HCT116 (cell line): ENCODE data around the gene SEMA6D. TPM values are rescaled to one million over a fixed set of nuclear protein-coding genes. Genes with fewer than 3 reads are reported as not detected.

ENCODE experiments used
- ATAC-seq: fragments of 200-7000 bp; cut with Tn5 transposase; 2 replicates; pipeline ENCODE4 v1.9.1; 2020; ENCODE audit warnings: mild to moderate bottlenecking, moderate library complexity
- BruUV-seq: library from RNA; stranded (reverse); fragments of 400-500 nt; replicated peaks from 2 replicates; lab custom pipeline; 2021; lab: Mats Ljungman, UMichigan
- CTCF ChIA-PET: fragments of 300-600 bp; sonication (Branson Sonifier 250); formaldehyde crosslinking; loops from one replicate; lab custom pipeline; 2021; ENCODE audit warnings: antibody characterized with exemption; lab: Charles Lee
- POLR2A ChIA-PET: fragments of 300-600, 350-600 bp; sonication (Branson Sonifier 250); formaldehyde crosslinking; loops from one replicate; lab custom pipeline; 2021; ENCODE audit warnings: antibody characterized with exemption; lab: Charles Lee
- RAD21 ChIA-PET, 2 experiments: fragments of 300-600 bp; sonication (Branson Sonifier 250); formaldehyde crosslinking; loops; one replicate each; lab custom pipeline; 2023; ENCODE audit warnings: low total read pairs in 2 of 2; ENCODE audit not compliant: uncharacterized antibody in 2 of 2, unreplicated experiment in 2 of 2, low non-redundant PET in 1 of 2; lab: Charles Lee
- DNase-seq: peaks from one replicate; pipeline ENCODE4 v3.0.0-alpha.2; 2010; ENCODE audit warnings: low read depth, low spot score
- H2AFZ ChIP-seq: fragments of 200-600 bp; shearing (Covaris generic), sonication (generic); 2 replicates; pipeline ENCODE4 v1.6.1; 2017; ENCODE audit warnings: low read depth, mixed run types, mixed read lengths, antibody characterized with exemption, low read length; ENCODE audit not compliant: poor library complexity, severe bottlenecking
- H3K27ac ChIP-seq: 2 replicates; pipeline ENCODE4 v1.5.1; 2012; ENCODE audit warnings: low read depth, low read length
- H3K27me3 ChIP-seq: fragments of 200-600 bp; sonication (generic); 2 replicates; pipeline ENCODE4 v1.6.1; 2016; ENCODE audit warnings: mixed run types, low read length, mixed read lengths; ENCODE audit not compliant: insufficient read depth
- H3K36me3 ChIP-seq, 2 experiments: fragments of 200-500 bp in 1 of 2; fragments of 200-600 bp in 1 of 2; sonication (Bioruptor generic) in 1 of 2; sonication (generic) in 1 of 2; 2 replicates each; pipeline versions ENCODE4 v1.5.1 to v1.6.1; 2014 to 2016; ENCODE audit warnings: low read length in 2 of 2, inconsistent platforms in 1 of 2, mixed read lengths in 1 of 2, mixed run types in 1 of 2; ENCODE audit not compliant: insufficient read depth in 2 of 2, control insufficient read depth in 1 of 2
- H3K4me1 ChIP-seq, 2 experiments: fragments of 200-600 bp in 1 of 2; sonication (generic) in 1 of 2; 2 replicates each; pipeline versions ENCODE4 v1.5.1 to v1.6.1; 2012 to 2017; ENCODE audit warnings: low read length in 2 of 2, inconsistent platforms in 1 of 2, mild to moderate bottlenecking in 1 of 2, mixed read lengths in 1 of 2, mixed run types in 1 of 2, moderate library complexity in 1 of 2; ENCODE audit not compliant: insufficient read depth in 2 of 2, control insufficient read depth in 1 of 2
- H3K4me2 ChIP-seq: fragments of 200-600 bp; sonication (generic); 2 replicates; pipeline ENCODE4 v1.6.1; 2017; ENCODE audit warnings: mixed run types, low read length, mixed read lengths
- H3K4me3 ChIP-seq, 2 experiments: fragments of 200-600 bp in 1 of 2; sonication (generic) in 1 of 2; replicated peaks in 1 of 2; 2 replicates each; pipeline ENCODE4 v1.5.1; 2011 to 2016; ENCODE audit warnings: low read length in 2 of 2, control low read depth in 1 of 2, low read depth in 1 of 2, mild to moderate bottlenecking in 1 of 2, mixed read lengths in 1 of 2, mixed run types in 1 of 2
- H3K79me2 ChIP-seq: fragments of 200-600 bp; sonication (generic); 2 replicates; pipeline ENCODE4 v1.6.1; 2017; ENCODE audit warnings: mild to moderate bottlenecking, mixed run types, low read length, moderate library complexity, mixed read lengths; ENCODE audit not compliant: insufficient read depth
- H3K9ac ChIP-seq: fragments of 200-600 bp; sonication (generic); 2 replicates; pipeline ENCODE4 v1.6.1; 2016; ENCODE audit warnings: low read length, mixed read lengths
- H3K9me2 ChIP-seq: fragments of 200-600 bp; sonication (generic), shearing (Covaris generic); 2 replicates; pipeline ENCODE4 v1.6.1; 2017; ENCODE audit warnings: mixed run types, mild to moderate bottlenecking, moderate library complexity; ENCODE audit not compliant: insufficient read depth
- H3K9me3 ChIP-seq, 2 experiments: fragments of 200-500 bp in 1 of 2; fragments of 200-600 bp in 1 of 2; sonication (Bioruptor generic) in 1 of 2; sonication (generic) in 1 of 2; 2 replicates each; pipeline ENCODE4 v1.6.1; 2014 to 2017; ENCODE audit warnings: low read length in 2 of 2, mixed read lengths in 2 of 2, inconsistent platforms in 1 of 2, low read depth in 1 of 2, mild to moderate bottlenecking in 1 of 2, mixed run types in 1 of 2, moderate library complexity in 1 of 2; ENCODE audit not compliant: control insufficient read depth in 1 of 2, insufficient read depth in 1 of 2
- H4K20me1 ChIP-seq: fragments of 200-600 bp; sonication (generic), shearing (Covaris generic); 2 replicates; pipeline ENCODE4 v1.6.1; 2017; ENCODE audit warnings: mixed run types, mild to moderate bottlenecking, moderate library complexity; ENCODE audit not compliant: insufficient read depth
- CBX3 ChIP-seq: IDR thresholded peaks from 2 replicates; pipeline ENCODE4 v1.6.1; 2012; ENCODE audit warnings: low read depth
- EGR1 ChIP-seq: IDR thresholded peaks from 2 replicates; pipeline ENCODE4 v1.6.1; 2012; ENCODE audit warnings: low read depth
- ELF1 ChIP-seq: IDR thresholded peaks from 2 replicates; pipeline ENCODE4 v1.6.1; 2012; ENCODE audit warnings: low read depth, borderline replicate concordance
- EZH2 ChIP-seq: fragments of 200-600 bp; sonication (generic); IDR thresholded peaks from 2 replicates; pipeline ENCODE4 v1.6.1; 2017; ENCODE audit warnings: antibody characterized with exemption, mixed run types
- FOSL1 ChIP-seq: IDR thresholded peaks from 2 replicates; pipeline ENCODE4 v1.6.1; 2012; ENCODE audit warnings: low read depth
- JUND ChIP-seq: IDR thresholded peaks from 2 replicates; pipeline ENCODE4 v1.6.1; 2012
- POLR2A ChIP-seq: IDR thresholded peaks from 2 replicates; pipeline ENCODE4 v1.7.0; 2011; ENCODE audit warnings: borderline replicate concordance; ENCODE audit not compliant: insufficient read depth, insufficient read length; ENCODE audit errors: extremely low read depth
- POLR2AphosphoS5 ChIP-seq: IDR thresholded peaks from 2 replicates; pipeline ENCODE4 v1.6.1; 2011; ENCODE audit warnings: mild to moderate bottlenecking, low read depth, low read length, moderate library complexity
- SP1 ChIP-seq: IDR thresholded peaks from 2 replicates; pipeline ENCODE4 v1.6.1; 2012; ENCODE audit warnings: low read depth
- SRF ChIP-seq: IDR thresholded peaks from 2 replicates; pipeline ENCODE4 v1.6.1; 2012; ENCODE audit warnings: low read depth
- YY1 ChIP-seq: IDR thresholded peaks from 2 replicates; pipeline ENCODE4 v1.6.1; 2011; ENCODE audit warnings: low read length, low read depth, moderate library complexity, mild to moderate bottlenecking; ENCODE audit not compliant: insufficient replicate concordance; ENCODE audit errors: extremely low read depth
- ZFX ChIP-seq: fragments of 450-650 bp; IDR thresholded peaks from 2 replicates; pipeline ENCODE4 v1.6.1; 2017
- ZNF274 ChIP-seq: fragments of 200-500 bp; sonication (Bioruptor generic); IDR thresholded peaks from 2 replicates; pipeline ENCODE4 v1.6.1; 2014; ENCODE audit warnings: mild to moderate bottlenecking, low read depth, low read length, inconsistent platforms
- intact Hi-C: fragments of 100-400 bp; cut with micrococcal nuclease; formaldehyde crosslinking; loops from 2 replicates; pipeline ENCODE4 v1.10.0; 2022
- total RNA-seq: library from RNA; stranded (reverse); gene quantifications from one replicate; pipeline ENCODE4 v1.2.1, GENCODE V29; 2021; ENCODE audit not compliant: unreplicated experiment
- TF ChIP-seq, protein P1 (sequence below): IDR thresholded peaks from 2 replicates; pipeline ENCODE4 v1.6.1; 2012
- TF ChIP-seq, protein P2 (sequence below), 3 experiments: fragments of 200-600 bp in 1 of 3; sonication (generic) in 1 of 3; IDR thresholded peaks in 2 of 3; conservative IDR thresholded peaks in 1 of 3; 2 replicates each; pipeline ENCODE4 v1.5.1; 2012 to 2017; ENCODE audit warnings: low read depth in 2 of 3, low read length in 2 of 3, antibody characterized with exemption in 1 of 3, borderline replicate concordance in 1 of 3, control low read depth in 1 of 3, mild to moderate bottlenecking in 1 of 3, mixed read lengths in 1 of 3, mixed run types in 1 of 3, moderate library complexity in 1 of 3; ENCODE audit not compliant: insufficient read depth in 1 of 3
- TF ChIP-seq, protein P3 (sequence below): IDR thresholded peaks from 2 replicates; pipeline ENCODE4 v1.6.1; 2011; ENCODE audit warnings: mild to moderate bottlenecking, low read length, moderate library complexity; ENCODE audit not compliant: insufficient replicate concordance; ENCODE audit errors: extremely low read depth

The SEMA6D gene
- total RNA-seq, 1 experiment from 2014 or later: 0.02 TPM

DNA sequence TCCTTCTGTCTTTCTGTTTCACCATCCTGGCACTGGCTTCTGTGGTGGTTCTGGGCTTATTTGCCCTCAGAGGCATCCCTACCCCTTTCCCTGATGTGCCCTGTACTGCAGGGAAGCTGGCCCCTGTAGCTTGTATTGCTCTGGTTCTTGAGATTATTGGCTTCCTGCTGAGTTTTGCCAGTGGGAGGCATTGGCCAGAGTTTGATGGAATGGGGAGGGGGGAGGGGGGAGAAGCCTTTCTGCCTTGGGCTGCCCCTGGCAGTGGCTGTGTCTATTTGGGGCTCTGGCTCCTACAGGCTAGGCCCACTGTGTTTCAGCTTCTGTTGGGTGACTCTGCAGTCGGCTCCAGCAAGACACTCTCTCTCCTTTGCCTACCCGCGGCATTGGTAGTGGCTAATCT is 41.6 kb upstream of the SEMA6D start:
- intact Hi-C loops: no loop called here
- BruUV-seq: no TSS peak
- TF ChIP-seq JUND (no peak), SRF (no peak), ELF1 (no peak), ZNF274 (no peak), EGR1 (no peak)
- Histone ChIP-seq H4K20me1 (no peaks in the 10 kb centered on the region), H3K27me3 (no peaks in the 10 kb centered on the region), H3K9ac (no peak overlapping the region), H2AFZ (no peak overlapping the region), H3K79me2 (no peaks in the 10 kb centered on the region), H3K4me2 (no peak overlapping the region), H3K36me3 (no peaks in the 10 kb centered on the region), H3K27ac (no peak overlapping the region), H3K9me3 (peaks cover 15 to 42% of the 10 kb centered on the region in 2 experiments; a peak in 2 of 4 replicates), H3K4me1 (no peaks in the 10 kb centered on the region), H3K9me2 (no peaks in the 10 kb centered on the region), H3K4me3 (no peak overlapping the region)
- ChIA-PET CTCF (no interaction called here), RAD21 (no interaction called here), POLR2A (no interaction called here)
- DNase-seq (no peak), ATAC-seq (no peak)

DNA sequence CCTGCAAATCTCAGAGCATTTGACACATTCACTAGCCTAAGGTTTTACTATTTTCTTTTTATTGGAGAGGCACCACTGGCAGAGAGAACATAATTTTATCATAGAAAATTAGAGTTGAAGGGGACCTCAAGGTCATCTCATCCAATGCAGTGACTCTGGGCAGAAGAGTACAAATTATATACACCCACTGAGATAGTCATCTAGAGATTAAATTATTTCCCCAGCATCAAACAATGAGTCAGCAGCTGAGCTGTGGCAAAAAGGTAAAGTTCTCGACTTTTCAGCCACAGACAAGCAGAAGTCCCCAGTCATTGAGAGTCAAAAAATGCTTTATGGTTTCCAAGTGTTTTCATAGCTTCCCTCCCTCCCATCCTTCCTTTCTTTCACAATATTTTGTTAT is 39.3 kb upstream of the SEMA6D start:
- H3K36me3 ChIP-seq: no peaks in the 10 kb centered on the region
- H3K9ac ChIP-seq: no peak overlapping the region
- DNase-seq: no peak
- ATAC-seq: no peak
- no peak overlapping the region for H3K27ac ChIP-seq
- RAD21 ChIA-PET: no interaction called here
- no peaks in the 10 kb centered on the region for H3K27me3 ChIP-seq
- no peaks in the 10 kb centered on the region for H3K4me1 ChIP-seq
- POLR2A ChIA-PET: no interaction called here
- intact Hi-C loops: no loop called here
- no peaks in the 10 kb centered on the region for H3K9me2 ChIP-seq
- H3K4me2 ChIP-seq: no peak overlapping the region
- no peak overlapping the region for H2AFZ ChIP-seq
- CTCF ChIA-PET: no interaction called here
- peaks cover 15 to 34% of the 10 kb centered on the region in 2 experiments; a peak in 2 of 4 replicates for H3K9me3 ChIP-seq
- no peaks in the 10 kb centered on the region for H4K20me1 ChIP-seq
- H3K79me2 ChIP-seq: no peaks in the 10 kb centered on the region
- H3K4me3 ChIP-seq: no peak overlapping the region
- no TSS peak for BruUV-seq
- TF ChIP-seq POLR2AphosphoS5: no peak
- TF ChIP-seq CBX3: no peak
- no peak for TF ChIP-seq YY1
- TF ChIP-seq JUND: no peak
- no peak for TF ChIP-seq ZFX
- no peak for TF ChIP-seq EZH2
- TF ChIP-seq, protein P1, sequence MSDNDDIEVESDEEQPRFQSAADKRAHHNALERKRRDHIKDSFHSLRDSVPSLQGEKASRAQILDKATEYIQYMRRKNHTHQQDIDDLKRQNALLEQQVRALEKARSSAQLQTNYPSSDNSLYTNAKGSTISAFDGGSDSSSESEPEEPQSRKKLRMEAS: no peak
- no peak for TF ChIP-seq SP1
- TF ChIP-seq, protein P2, sequence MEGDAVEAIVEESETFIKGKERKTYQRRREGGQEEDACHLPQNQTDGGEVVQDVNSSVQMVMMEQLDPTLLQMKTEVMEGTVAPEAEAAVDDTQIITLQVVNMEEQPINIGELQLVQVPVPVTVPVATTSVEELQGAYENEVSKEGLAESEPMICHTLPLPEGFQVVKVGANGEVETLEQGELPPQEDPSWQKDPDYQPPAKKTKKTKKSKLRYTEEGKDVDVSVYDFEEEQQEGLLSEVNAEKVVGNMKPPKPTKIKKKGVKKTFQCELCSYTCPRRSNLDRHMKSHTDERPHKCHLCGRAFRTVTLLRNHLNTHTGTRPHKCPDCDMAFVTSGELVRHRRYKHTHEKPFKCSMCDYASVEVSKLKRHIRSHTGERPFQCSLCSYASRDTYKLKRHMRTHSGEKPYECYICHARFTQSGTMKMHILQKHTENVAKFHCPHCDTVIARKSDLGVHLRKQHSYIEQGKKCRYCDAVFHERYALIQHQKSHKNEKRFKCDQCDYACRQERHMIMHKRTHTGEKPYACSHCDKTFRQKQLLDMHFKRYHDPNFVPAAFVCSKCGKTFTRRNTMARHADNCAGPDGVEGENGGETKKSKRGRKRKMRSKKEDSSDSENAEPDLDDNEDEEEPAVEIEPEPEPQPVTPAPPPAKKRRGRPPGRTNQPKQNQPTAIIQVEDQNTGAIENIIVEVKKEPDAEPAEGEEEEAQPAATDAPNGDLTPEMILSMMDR (IDR thresholded peaks at IDR 0.05 in 2 of 3, conservative IDR thresholded peaks at IDR 0.05 in 1 of 3; ENCODE audit: borderline replicate concordance in 1 of 3, insufficient read depth in 1 of 3, low read depth in 2 of 3, low read length in 2 of 3): no peak
- TF ChIP-seq FOSL1: no peak
- TF ChIP-seq, protein P3, sequence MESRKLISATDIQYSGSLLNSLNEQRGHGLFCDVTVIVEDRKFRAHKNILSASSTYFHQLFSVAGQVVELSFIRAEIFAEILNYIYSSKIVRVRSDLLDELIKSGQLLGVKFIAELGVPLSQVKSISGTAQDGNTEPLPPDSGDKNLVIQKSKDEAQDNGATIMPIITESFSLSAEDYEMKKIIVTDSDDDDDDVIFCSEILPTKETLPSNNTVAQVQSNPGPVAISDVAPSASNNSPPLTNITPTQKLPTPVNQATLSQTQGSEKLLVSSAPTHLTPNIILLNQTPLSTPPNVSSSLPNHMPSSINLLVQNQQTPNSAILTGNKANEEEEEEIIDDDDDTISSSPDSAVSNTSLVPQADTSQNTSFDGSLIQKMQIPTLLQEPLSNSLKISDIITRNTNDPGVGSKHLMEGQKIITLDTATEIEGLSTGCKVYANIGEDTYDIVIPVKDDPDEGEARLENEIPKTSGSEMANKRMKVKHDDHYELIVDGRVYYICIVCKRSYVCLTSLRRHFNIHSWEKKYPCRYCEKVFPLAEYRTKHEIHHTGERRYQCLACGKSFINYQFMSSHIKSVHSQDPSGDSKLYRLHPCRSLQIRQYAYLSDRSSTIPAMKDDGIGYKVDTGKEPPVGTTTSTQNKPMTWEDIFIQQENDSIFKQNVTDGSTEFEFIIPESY: no peak
- TF ChIP-seq POLR2A: no peak
